ENCODE measurements around the gene MYO1C.
"Not testable (repeated sequence)": the region's sequence is repeated elsewhere in the genome, so short reads cannot be mapped to it uniquely, and the experiment has no call there.

MYO1C gene

GRCh38 chr17:1532836-1533602 is 40.5 kb upstream of the MYO1C start:
- peak; percentile 65 for DNase-seq (ENCODE audit: low read depth)
- no peak overlapping the region for H3K4me3 ChIP-seq (ENCODE audit: low read depth, low read length)
- TF ChIP-seq CTCF (IDR thresholded peaks at IDR 0.05; ENCODE audit: low read depth, low read length), result peak; percentile 54
- TF ChIP-seq POLR2A (IDR thresholded peaks at IDR 0.05; ENCODE audit: extremely low read depth, insufficient read length), result no peak

GRCh38 chr17:1529863-1530262 is 37.4 kb upstream of the MYO1C start:
- no peak for DNase-seq (ENCODE audit: low read depth)
- no peak for TF ChIP-seq POLR2A (IDR thresholded peaks at IDR 0.05; ENCODE audit: extremely low read depth, insufficient read length)
- no peak for TF ChIP-seq MAX (IDR thresholded peaks at IDR 0.05; ENCODE audit: low read depth, low read length)
- TF ChIP-seq CTCF (IDR thresholded peaks at IDR 0.05; ENCODE audit: low read depth, low read length), result no peak
- TF ChIP-seq MYC (IDR thresholded peaks at IDR 0.05; ENCODE audit: low read depth, low read length), result no peak
- H3K4me3 ChIP-seq (ENCODE audit: low read depth, low read length), result no peak overlapping the region

- H3K4me3 ChIP-seq (ENCODE audit: low read depth, low read length); DNase-seq (ENCODE audit: low read depth): not testable (repeated sequence)
Measured at GRCh38 chr17:1526876-1527275, 34.4 kb upstream of the MYO1C start.

GRCh38 chr17:1522626-1523025 is 30.1 kb upstream of the MYO1C start:
- no peak overlapping the region for H3K4me3 ChIP-seq (ENCODE audit: low read depth, low read length)
- TF ChIP-seq POLR2A (IDR thresholded peaks at IDR 0.05; ENCODE audit: extremely low read depth, insufficient read length) (no peak), CTCF (IDR thresholded peaks at IDR 0.05; ENCODE audit: low read depth, low read length) (no peak), MAX (IDR thresholded peaks at IDR 0.05; ENCODE audit: low read depth, low read length) (no peak), MYC (IDR thresholded peaks at IDR 0.05; ENCODE audit: low read depth, low read length) (no peak)
- DNase-seq (ENCODE audit: low read depth), result no peak

- DNase-seq (ENCODE audit: low read depth), result no peak
- TF ChIP-seq CTCF (IDR thresholded peaks at IDR 0.05; ENCODE audit: low read depth, low read length) (no peak), MAX (IDR thresholded peaks at IDR 0.05; ENCODE audit: low read depth, low read length) (no peak), MYC (IDR thresholded peaks at IDR 0.05; ENCODE audit: low read depth, low read length) (no peak), POLR2A (IDR thresholded peaks at IDR 0.05; ENCODE audit: extremely low read depth, insufficient read length) (no peak)
- H3K4me3 ChIP-seq (ENCODE audit: low read depth, low read length), result no peak overlapping the region
Measured at GRCh38 chr17:1521086-1521640, 28.7 kb upstream of the MYO1C start.

GRCh38 chr17:1519678-1520077 is 27.2 kb upstream of the MYO1C start:
- DNase-seq (ENCODE audit: low read depth), result no peak
- no peak overlapping the region for H3K4me3 ChIP-seq (ENCODE audit: low read depth, low read length)
- TF ChIP-seq POLR2A (IDR thresholded peaks at IDR 0.05; ENCODE audit: extremely low read depth, insufficient read length) (no peak), MAX (IDR thresholded peaks at IDR 0.05; ENCODE audit: low read depth, low read length) (no peak), CTCF (IDR thresholded peaks at IDR 0.05; ENCODE audit: low read depth, low read length) (no peak), MYC (IDR thresholded peaks at IDR 0.05; ENCODE audit: low read depth, low read length) (no peak)

Measured in NB4 (cell line).